Hematopoietic multipotent progenitor cell treated with erythropoietin and hydrocortisone succinate and interleukin-3 and kit ligand, for 4 days (in vitro differentiated cells): ENCODE data around the gene CALD1.
A peak's percentile ranks its signal among the peaks of the same experiment; 100 is the strongest.

Experiments used
- DNase-seq: peaks from one replicate; pipeline ENCODE4 v3.0.0-alpha.2; 2015

Gene CALD1

DNA sequence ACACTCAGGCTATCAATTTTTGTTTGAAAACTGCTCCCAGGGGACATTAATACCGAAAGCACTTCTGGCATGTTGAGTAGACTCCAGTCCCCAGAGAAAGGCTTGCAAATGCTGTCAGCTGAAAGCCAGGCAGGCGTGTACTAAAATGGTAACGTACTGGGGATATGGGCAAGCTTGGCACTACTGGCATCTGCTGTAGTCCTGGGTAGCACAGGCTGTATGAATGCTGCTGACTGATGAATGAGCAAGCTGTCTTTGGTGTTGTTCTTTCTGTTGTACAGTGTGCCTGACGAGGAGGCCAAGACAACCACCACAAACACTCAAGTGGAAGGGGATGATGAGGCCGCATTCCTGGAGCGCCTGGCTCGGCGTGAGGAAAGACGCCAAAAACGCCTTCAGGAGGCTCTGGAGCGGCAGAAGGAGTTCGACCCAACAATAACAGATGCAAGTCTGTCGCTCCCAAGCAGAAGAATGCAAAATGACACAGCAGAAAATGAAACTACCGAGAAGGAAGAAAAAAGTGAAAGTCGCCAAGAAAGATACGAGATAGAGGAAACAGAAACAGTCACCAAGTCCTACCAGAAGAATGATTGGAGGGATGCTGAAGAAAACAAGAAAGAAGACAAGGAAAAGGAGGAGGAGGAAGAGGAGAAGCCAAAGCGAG lies 153.4 kb downstream of the CALD1 start:
- DNase-seq, result no peak

- no peak for DNase-seq
These were observed 154.1 kb downstream of the CALD1 start for GRCh38 chr7:134933460-134934068.

- no peak for DNase-seq
These were observed 156.3 kb downstream of the CALD1 start for GRCh38 chr7:134935701-134936100.

DNA sequence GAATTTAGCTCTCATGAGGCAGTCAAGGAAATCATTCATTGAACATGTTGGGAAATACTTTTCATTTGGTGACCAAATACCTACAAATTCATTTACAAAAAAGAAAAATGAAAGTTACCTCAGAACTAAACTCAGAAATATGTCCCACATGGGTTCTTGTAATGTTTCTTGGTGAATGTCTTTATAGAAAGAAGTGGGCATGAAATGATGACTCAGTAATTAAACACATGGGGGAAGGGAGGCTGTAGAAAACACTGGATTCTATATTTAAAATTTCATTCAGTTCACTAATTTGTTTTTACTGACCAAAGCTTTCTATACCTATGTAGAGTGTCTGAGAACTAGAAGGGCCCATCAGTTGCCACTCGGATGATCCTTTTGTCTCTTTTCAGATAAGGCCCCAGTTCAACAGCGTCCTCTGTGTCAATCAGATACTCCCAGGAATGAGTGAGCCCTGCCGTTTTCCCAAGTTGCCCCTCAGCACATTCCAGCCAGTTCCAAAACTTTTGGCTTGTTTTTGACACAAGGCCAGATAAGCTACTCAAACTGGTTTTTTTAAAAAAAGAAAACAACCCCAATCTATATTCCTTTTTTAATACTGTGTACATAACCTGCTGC lies 157.6 kb downstream of the CALD1 start:
- no peak for DNase-seq

- DNase-seq, result no peak
These were observed 158.7 kb downstream of the CALD1 start for GRCh38 chr7:134938141-134938540.

DNA sequence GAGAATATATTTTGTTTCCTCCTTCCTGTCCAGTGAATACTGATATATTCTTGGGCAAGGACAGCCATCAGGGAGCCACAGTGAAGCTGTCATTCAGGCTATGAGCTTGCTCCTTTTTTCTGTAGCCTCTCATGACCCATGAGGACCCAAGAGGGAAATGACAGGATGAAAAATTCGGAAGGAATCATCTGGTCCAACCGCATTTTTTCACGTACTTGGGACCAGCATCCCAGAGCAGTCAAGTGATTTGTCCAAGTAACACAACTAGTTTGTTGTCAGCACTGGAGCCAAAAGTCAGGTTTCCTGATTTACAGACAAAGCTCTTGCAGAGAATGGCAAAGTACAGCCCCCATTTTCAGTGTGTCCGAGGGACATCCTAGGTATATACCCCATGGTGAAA lies 159.7 kb downstream of the CALD1 start:
- DNase-seq, result no peak

- no peak for DNase-seq
These were observed 161.3 kb downstream of the CALD1 start for GRCh38 chr7:134940729-134941128.

- DNase-seq, result no peak
These were observed 161.9 kb downstream of the CALD1 start for GRCh38 chr7:134941185-134941900.

DNA sequence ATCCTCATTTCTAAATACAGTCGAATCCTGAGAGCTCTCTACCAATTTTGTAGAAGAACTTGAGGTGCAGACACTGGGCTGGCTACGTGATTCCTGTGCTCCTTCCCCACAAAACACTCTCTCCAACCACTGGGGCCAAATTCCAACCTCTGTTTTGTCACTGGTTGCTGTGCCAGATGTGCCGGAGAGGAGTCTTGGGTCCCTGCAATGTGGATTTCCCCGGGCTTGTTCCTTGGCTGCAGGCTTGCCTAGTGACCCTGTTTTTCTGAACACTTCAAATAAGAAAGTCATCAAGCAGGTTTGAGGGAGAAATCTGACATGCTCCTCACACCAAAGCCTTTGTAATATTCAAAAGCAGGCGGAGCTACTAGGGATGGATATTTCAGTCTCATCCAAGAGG lies 162.5 kb downstream of the CALD1 start:
- DNase-seq, result no peak

GRCh38 chr7:134942690-134943466 lies 163.4 kb downstream of the CALD1 start:
- DNase-seq, result no peak

DNA sequence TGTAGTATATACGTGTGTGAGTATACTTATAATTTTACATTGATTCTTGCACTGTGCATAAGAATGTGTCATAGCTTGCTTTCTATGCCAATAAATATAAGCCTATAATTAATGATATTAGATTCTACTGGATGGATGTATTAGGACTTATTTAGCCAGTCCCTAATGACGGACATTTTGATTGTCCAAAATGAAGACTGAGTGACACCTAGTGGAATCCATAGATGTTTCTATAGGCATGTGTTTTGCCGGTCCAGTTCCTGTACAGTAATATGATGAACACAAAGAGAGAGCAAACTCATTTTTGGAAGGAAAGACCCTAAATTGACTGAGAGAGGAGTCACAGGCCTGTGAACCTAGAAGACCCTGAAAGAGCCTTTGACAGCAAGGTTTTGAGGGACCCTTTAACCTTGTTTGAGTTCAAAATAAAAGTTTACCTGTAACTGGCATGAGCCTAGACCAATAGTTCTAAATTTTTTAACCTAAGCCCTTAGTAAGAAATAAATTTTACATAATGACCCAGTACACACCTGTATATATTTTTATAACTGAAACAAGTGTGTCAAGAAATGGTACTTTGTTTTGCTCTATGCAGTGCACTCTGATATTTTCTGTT lies 164.5 kb downstream of the CALD1 start:
- DNase-seq, result peak; percentile 62

DNA sequence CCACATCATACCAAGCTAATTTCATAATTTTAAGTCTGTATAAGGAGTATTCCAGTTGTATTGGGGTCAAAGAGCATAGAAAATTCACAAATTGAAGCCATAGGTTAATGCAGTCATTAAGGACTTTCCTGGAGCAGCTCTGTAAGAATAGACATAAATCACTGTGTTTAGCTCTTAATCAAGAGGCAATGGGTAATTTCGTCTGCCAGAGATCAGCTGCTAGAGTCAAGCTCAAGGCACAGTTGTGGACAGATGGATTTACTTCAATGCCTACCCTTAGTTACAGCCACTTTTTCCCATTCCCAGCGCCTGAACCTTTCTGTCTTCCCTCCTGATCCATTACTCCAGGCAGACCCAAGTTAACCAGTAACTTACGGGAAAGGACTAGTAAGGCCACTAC lies 166.3 kb downstream of the CALD1 start:
- no peak for DNase-seq

DNA sequence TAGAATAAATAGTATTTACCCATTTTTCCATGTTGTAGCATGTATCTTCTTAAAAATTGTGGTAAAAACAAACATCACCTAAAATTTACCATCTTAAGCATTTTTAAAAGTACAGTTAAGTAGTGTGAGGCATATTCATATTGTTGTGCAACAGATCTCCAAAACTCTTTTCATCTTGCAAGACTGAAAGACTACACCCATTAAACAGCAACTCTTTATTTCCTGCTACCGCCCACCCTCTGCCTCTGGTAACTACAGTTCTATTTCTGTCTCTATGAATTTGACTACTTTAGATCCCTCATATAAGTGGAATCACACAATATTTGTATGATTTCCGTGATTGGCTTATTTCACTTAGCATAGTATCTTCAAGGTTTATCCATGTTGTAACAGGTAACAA lies 166.8 kb downstream of the CALD1 start:
- no peak for DNase-seq

GRCh38 chr7:134947329-134947728 lies 167.9 kb downstream of the CALD1 start:
- no peak for DNase-seq

GRCh38 chr7:134947831-134948230 lies 168.4 kb downstream of the CALD1 start:
- DNase-seq, result no peak

- no peak for DNase-seq
These were observed 168.8 kb downstream of the CALD1 start for GRCh38 chr7:134948246-134948645.

GRCh38 chr7:134948736-134949135 lies 169.3 kb downstream of the CALD1 start:
- no peak for DNase-seq

GRCh38 chr7:134949171-134949570 lies 169.7 kb downstream of the CALD1 start:
- peak; percentile 38 for DNase-seq

DNA sequence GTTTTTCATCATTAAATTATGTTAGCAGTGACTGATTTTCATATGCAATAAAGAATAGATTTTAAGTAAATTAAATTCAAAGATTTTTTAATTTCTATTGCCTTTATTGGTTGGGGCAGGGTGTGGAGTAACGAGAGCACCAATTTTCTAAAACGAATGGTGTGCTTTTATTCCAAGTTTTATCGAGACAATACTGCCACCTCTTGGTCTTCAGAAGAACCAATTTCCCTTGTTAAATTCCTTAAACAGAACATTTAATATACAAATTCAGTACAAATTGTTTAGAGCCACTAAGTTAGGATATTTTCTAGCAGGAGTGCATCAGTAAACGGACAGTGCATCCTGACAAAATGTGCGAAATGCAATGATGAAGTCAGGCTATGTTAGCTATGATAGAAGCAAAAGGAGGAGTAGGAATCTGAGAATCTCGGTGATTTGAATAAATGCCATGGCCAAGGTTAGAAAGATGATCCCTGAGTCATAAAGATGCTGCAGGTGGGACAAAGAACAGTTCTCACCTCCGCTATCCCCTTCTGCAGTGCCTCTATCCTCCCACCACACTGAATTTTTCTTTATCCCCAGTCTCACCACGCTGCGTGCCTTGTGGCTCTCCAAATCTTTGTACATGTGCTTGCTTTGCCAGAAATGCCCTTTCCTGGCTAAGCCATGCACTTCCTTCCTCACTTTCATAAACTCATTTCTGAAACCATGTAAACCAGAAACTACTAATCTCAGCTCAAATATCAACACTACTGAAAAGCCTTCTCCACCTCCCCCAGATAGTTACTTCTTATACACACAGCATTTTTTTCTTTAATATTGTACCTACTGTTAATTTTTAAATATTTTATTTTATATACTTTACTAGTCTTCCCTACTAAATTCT lies 175.0 kb downstream of the CALD1 start:
- DNase-seq, result peak; percentile 74

DNA sequence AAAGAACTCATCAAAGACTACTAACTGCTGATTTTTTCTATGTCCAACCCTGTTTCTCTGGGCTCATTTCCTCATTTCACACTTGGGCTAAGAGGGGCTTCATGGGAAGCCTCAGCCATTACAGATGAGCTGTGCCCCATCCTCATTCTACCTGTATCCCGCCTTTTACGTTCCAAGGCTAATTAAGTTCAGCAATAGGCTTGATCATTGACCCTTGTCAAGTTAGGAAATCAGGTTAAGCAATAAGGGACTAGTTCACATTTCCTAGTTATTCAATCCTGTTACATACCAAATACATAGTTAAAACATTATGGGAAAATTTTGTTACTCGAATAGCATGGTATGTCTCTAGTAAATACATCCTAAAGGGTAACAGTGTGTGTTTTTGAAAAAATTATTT lies 177.6 kb downstream of the CALD1 start:
- DNase-seq, result no peak

DNA sequence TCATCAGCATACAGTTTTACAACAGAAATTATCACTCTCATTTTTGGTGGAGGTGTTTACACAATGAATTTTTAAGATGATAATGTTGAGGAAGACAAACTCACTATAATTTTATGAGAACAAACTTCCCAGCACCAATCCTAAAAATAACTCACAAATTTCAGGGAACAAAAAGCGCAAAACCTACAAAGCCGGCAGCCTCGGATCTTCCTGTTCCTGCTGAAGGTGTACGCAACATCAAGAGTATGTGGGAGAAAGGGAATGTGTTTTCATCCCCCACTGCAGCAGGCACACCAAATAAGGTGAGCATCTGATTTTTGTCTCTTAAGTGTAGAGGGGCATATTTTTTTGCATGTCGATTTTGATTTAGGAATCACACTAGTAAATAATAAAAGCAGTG lies 180.4 kb downstream of the CALD1 start:
- no peak for DNase-seq
